ENCODE results near the gene GLT6D1. TPM values are rescaled to one million over a fixed set of nuclear protein-coding genes. Genes with fewer than 3 reads are reported as not detected.

Gene GLT6D1
- total and polyA plus RNA-seq, 5 donors: not detected

DNA sequence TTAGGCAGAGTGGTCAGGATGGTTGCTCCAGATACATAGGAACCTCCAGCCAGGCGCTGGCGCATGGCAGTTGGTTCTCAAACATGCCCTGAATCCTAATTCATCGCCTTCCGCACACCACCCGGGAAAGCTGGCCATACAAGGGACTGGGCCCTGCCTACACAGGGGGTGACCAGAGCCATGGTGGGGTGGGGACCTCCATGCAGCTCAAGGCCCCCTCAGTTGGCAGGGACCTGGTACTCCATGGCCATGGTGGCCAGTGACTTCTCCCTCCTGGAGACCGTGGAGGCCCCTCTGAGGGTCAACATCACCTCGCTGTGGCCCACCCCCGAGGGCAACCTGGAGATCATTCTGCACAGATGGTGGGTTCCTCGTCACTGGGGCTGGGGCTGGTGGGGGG, 51.0 kb downstream of the GLT6D1 start:
- H3K9me3 ChIP-seq (ENCODE audit: control insufficient read depth, low read length): no peaks in the 10 kb centered on the region

DNA sequence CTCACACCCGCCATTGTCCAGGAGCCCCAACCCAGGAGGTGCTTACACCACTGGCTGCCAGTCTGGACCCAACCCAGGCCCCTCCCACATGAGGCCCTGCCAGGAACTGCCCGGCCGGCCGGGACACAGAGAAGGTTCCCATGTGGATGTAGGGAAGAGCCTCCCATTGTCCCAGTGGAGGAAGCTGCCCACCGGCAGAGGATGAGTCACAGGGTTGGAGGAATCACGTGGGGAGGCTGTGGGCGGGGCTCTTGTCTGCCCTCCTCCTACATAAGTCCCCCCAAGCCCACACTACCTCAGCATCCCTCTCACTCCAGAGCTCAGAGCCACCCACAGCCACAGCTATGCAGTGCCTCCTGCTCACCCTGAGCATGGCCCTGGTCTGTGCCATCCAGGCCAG, 51.7 kb downstream of the GLT6D1 start:
- DNase-seq (no peak), ATAC-seq (no peak)
- intact Hi-C loops (cut with DNase I): no loop called here
- Histone ChIP-seq H3K27me3 (ENCODE audit: control insufficient read depth, insufficient read depth) (no peaks in the 10 kb centered on the region), H3K4me1 (ENCODE audit: control insufficient read depth, insufficient read depth, low read length) (no peaks in the 10 kb centered on the region), H3K27ac (ENCODE audit: low read length) (no peak overlapping the region), H3K9me3 (ENCODE audit: control insufficient read depth, low read length) (no peaks in the 10 kb centered on the region), H3K4me3 (ENCODE audit: low read length) (no peak overlapping the region)
- WGBS: no CpG with 5 or more reads among the region's 7 CpGs

More for the DNA sequence above, 51.0 kb downstream of the GLT6D1 start:
- DNase-seq: no peak
- intact Hi-C loops (cut with DNase I): no loop called here
- Histone ChIP-seq H3K27me3 (ENCODE audit: control insufficient read depth, insufficient read depth) (no peaks in the 10 kb centered on the region), H3K4me1 (ENCODE audit: control insufficient read depth, insufficient read depth, low read length) (no peaks in the 10 kb centered on the region), H3K27ac (ENCODE audit: low read length) (no peak overlapping the region), H3K4me3 (ENCODE audit: low read length) (no peak overlapping the region)
- no peak for ATAC-seq
- WGBS: 93% methylated on average over 9 of the region's 9 CpGs

- 71% methylated on average over 15 of the region's 15 CpGs for WGBS
- no peak overlapping the region for H3K27ac ChIP-seq (ENCODE audit: low read length)
- H3K9me3 ChIP-seq (ENCODE audit: control insufficient read depth, low read length): no peaks in the 10 kb centered on the region
- no peak for ATAC-seq
- DNase-seq: no peak
- no peaks in the 10 kb centered on the region for H3K27me3 ChIP-seq (ENCODE audit: control insufficient read depth, insufficient read depth)
- H3K4me3 ChIP-seq (ENCODE audit: low read length): no peak overlapping the region
- intact Hi-C loops (cut with DNase I): no loop called here
- no peaks in the 10 kb centered on the region for H3K4me1 ChIP-seq (ENCODE audit: control insufficient read depth, insufficient read depth, low read length)
Observed at GRCh38 chr9:135586601-135587109, 52.7 kb downstream of the GLT6D1 start.

DNA sequence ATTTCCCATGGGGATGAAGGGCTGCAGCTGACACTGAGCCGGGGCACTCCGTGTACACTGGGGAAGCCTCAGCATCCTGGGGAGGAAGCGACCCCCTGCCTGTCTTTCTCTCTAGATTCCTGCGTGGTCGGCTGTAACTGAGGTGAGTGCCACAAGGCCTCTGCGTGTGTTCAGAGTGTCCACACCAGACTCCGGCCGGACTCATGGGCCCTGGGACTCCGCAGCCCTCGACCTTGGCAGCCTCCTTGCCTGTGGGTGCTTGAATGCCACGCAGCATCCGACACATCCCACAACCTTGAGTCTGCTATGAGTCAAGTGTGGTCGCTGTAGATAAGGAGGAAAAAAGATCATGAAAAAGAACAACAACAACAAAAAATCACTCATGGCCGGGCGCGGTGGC, 54.4 kb downstream of the GLT6D1 start:
- Histone ChIP-seq H3K27ac (ENCODE audit: low read length) (no peak overlapping the region), H3K4me3 (ENCODE audit: low read length) (no peak overlapping the region), H3K9me3 (ENCODE audit: control insufficient read depth, low read length) (no peaks in the 10 kb centered on the region), H3K4me1 (ENCODE audit: control insufficient read depth, insufficient read depth, low read length) (no peaks in the 10 kb centered on the region), H3K27me3 (ENCODE audit: control insufficient read depth, insufficient read depth) (no peaks in the 10 kb centered on the region)
- no peak for ATAC-seq
- intact Hi-C loops (cut with DNase I): no loop called here
- WGBS: 62% methylated on average over 16 of the region's 16 CpGs
- no peak for DNase-seq

GRCh38 chr9:135584371-135584770, 55.0 kb downstream of the GLT6D1 start:
- DNase-seq: no peak
- Histone ChIP-seq H3K4me3 (ENCODE audit: low read length) (no peak overlapping the region), H3K4me1 (ENCODE audit: control insufficient read depth, insufficient read depth, low read length) (no peaks in the 10 kb centered on the region), H3K27me3 (ENCODE audit: control insufficient read depth, insufficient read depth) (no peaks in the 10 kb centered on the region), H3K27ac (ENCODE audit: low read length) (no peak overlapping the region), H3K9me3 (ENCODE audit: control insufficient read depth, low read length) (no peaks in the 10 kb centered on the region)
- WGBS: 48% methylated on average over 5 of the region's 5 CpGs
- intact Hi-C loops (cut with DNase I): no loop called here
- no peak for ATAC-seq

- 90% methylated on average over 16 of the region's 16 CpGs for WGBS
- Histone ChIP-seq H3K9me3 (ENCODE audit: control insufficient read depth, low read length) (no peaks in the 10 kb centered on the region), H3K27ac (ENCODE audit: low read length) (no peak overlapping the region), H3K4me3 (ENCODE audit: low read length) (no peak overlapping the region), H3K27me3 (ENCODE audit: control insufficient read depth, insufficient read depth) (no peaks in the 10 kb centered on the region), H3K4me1 (ENCODE audit: control insufficient read depth, insufficient read depth, low read length) (no peaks in the 10 kb centered on the region)
- no peak for ATAC-seq
- intact Hi-C loops (cut with DNase I): no loop called here
- no peak for DNase-seq
Observed at GRCh38 chr9:135583688-135584011, 55.7 kb downstream of the GLT6D1 start.

GRCh38 chr9:135582966-135583687, 56.2 kb downstream of the GLT6D1 start:
- Histone ChIP-seq H3K9me3 (ENCODE audit: control insufficient read depth, low read length) (no peaks in the 10 kb centered on the region), H3K4me1 (ENCODE audit: control insufficient read depth, insufficient read depth, low read length) (no peaks in the 10 kb centered on the region), H3K4me3 (ENCODE audit: low read length) (no peak overlapping the region), H3K27me3 (ENCODE audit: control insufficient read depth, insufficient read depth) (no peaks in the 10 kb centered on the region), H3K27ac (ENCODE audit: low read length) (no peak overlapping the region)
- intact Hi-C loops (cut with DNase I): no loop called here
- 77% methylated on average over 19 of the region's 19 CpGs for WGBS
- ATAC-seq (no peak), DNase-seq (no peak)

DNA sequence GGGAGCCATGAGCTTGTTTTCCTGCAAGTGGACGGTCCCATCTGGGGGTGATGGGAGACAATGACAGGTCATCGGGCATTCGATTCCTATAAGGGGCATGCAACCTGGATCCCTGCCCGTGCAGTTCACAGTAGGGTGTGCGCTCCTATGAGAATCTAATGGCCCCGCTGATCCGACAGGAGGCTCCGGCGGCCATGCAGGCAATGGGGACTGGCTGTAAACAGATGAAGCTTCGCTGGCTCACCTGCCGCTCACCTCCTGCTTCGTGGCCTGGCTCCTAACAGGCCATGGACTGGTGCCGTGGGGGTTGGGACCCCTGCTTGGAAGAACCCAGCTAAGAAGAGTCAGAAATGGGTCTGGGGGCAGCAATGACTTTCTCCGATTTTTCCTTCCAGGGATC, 56.8 kb downstream of the GLT6D1 start:
- no peaks in the 10 kb centered on the region for H3K27me3 ChIP-seq (ENCODE audit: control insufficient read depth, insufficient read depth)
- H3K9me3 ChIP-seq (ENCODE audit: control insufficient read depth, low read length): no peaks in the 10 kb centered on the region
- 87% methylated on average over 14 of the region's 14 CpGs for WGBS
- H3K4me1 ChIP-seq (ENCODE audit: control insufficient read depth, insufficient read depth, low read length): no peaks in the 10 kb centered on the region
- intact Hi-C loops (cut with DNase I): no loop called here
- DNase-seq: no peak
- no peak for ATAC-seq
- H3K4me3 ChIP-seq (ENCODE audit: low read length): no peak overlapping the region
- H3K27ac ChIP-seq (ENCODE audit: low read length): no peak overlapping the region

- no peak overlapping the region for H3K4me3 ChIP-seq (ENCODE audit: low read length)
- intact Hi-C loops (cut with DNase I): no loop called here
- WGBS: 89% methylated on average over 18 of the region's 18 CpGs
- DNase-seq (no peak), ATAC-seq (no peak)
- no peaks in the 10 kb centered on the region for H3K9me3 ChIP-seq (ENCODE audit: control insufficient read depth, low read length)
- no peak overlapping the region for H3K27ac ChIP-seq (ENCODE audit: low read length)
- no peaks in the 10 kb centered on the region for H3K4me1 ChIP-seq (ENCODE audit: control insufficient read depth, insufficient read depth, low read length)
- H3K27me3 ChIP-seq (ENCODE audit: control insufficient read depth, insufficient read depth): no peaks in the 10 kb centered on the region
Observed at GRCh38 chr9:135581636-135582426, 57.5 kb downstream of the GLT6D1 start.

DNA sequence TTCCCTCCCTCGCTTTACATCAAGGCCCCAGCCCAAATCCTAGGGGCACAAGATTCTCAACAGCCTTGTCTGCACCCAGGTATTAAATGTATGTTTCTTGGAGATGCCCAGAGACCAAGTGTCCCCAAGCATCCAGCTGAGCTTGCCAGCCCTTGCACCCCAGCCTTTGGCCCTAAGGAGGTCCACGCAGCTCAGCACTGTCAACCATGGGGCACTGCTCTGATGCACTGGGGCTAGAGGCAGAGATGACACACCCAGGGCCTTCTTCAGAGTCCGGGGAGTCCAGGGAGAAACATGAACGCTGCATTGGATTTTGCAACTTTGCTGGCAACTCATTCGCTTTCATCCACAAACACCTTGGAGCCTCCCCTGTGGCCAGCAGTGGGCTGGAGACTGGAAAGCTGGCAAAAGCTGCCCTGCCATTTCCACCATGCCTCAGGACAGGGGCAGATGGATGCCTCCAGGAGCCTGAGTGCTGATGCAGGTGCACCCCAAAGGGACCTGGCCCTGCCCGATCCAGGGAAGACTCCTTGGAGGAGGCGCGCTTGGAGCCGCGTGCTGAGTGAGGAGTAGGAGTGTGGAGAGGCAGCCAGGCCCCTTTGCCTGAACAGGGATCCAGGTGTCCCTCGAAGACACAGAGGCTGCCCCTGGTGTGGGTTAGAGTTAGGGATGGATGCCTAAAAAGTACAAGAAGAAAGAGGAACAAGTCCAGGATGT, 58.5 kb downstream of the GLT6D1 start:
- Histone ChIP-seq H3K4me3 (ENCODE audit: low read length) (no peak overlapping the region), H3K27me3 (ENCODE audit: control insufficient read depth, insufficient read depth) (no peaks in the 10 kb centered on the region), H3K4me1 (ENCODE audit: control insufficient read depth, insufficient read depth, low read length) (no peaks in the 10 kb centered on the region), H3K9me3 (ENCODE audit: control insufficient read depth, low read length) (no peaks in the 10 kb centered on the region), H3K27ac (ENCODE audit: low read length) (no peak overlapping the region)
- DNase-seq (no peak), ATAC-seq (no peak)
- 88% methylated on average over 11 of the region's 11 CpGs for WGBS
- intact Hi-C loops (cut with DNase I): no loop called here
